ENCODE results near the gene SBNO2.

- TF ChIP-seq, protein P1, sequence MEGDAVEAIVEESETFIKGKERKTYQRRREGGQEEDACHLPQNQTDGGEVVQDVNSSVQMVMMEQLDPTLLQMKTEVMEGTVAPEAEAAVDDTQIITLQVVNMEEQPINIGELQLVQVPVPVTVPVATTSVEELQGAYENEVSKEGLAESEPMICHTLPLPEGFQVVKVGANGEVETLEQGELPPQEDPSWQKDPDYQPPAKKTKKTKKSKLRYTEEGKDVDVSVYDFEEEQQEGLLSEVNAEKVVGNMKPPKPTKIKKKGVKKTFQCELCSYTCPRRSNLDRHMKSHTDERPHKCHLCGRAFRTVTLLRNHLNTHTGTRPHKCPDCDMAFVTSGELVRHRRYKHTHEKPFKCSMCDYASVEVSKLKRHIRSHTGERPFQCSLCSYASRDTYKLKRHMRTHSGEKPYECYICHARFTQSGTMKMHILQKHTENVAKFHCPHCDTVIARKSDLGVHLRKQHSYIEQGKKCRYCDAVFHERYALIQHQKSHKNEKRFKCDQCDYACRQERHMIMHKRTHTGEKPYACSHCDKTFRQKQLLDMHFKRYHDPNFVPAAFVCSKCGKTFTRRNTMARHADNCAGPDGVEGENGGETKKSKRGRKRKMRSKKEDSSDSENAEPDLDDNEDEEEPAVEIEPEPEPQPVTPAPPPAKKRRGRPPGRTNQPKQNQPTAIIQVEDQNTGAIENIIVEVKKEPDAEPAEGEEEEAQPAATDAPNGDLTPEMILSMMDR (IDR thresholded peaks at IDR 0.05): no peak
- TF ChIP-seq POLR2A (IDR thresholded peaks at IDR 0.05): no peak
These were observed 106.6 kb downstream of the SBNO2 start for GRCh38 chr19:1067341-1067957.
